GM10266 (cell line): Measurements from ENCODE around the gene LRCH2.

Experiments
- DNase-seq: peaks from one replicate; pipeline ENCODE4 v3.0.0; 2012; ENCODE audit errors: extremely low spot score
- TF ChIP-seq, protein P1 (sequence below): IDR thresholded peaks from 2 replicates; pipeline ENCODE4 v1.5.1; 2012; ENCODE audit warnings: mild to moderate bottlenecking, low read depth; ENCODE audit not compliant: control insufficient read depth, insufficient read depth; ENCODE audit errors: missing control alignments

LRCH2 gene

DNA sequence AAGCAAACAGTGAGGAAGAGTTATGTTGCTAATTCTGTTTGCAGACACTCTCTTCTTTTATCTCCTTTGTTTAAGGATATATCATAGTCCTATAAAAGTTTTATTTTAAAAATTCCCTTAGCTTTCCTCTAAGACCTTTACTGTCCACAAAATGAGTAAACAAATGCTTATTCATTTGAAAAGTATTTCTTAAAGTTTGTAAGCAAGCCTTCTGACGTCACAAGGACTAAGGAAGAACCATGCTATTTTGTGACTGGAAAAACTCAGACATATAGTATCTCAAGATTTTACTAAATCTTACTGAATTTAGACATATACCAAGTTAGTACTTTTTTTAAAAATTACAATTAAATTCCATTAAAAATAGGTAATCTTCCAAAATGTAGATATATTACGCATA is 49.9 kb downstream of the LRCH2 start:
- TF ChIP-seq, protein P1, sequence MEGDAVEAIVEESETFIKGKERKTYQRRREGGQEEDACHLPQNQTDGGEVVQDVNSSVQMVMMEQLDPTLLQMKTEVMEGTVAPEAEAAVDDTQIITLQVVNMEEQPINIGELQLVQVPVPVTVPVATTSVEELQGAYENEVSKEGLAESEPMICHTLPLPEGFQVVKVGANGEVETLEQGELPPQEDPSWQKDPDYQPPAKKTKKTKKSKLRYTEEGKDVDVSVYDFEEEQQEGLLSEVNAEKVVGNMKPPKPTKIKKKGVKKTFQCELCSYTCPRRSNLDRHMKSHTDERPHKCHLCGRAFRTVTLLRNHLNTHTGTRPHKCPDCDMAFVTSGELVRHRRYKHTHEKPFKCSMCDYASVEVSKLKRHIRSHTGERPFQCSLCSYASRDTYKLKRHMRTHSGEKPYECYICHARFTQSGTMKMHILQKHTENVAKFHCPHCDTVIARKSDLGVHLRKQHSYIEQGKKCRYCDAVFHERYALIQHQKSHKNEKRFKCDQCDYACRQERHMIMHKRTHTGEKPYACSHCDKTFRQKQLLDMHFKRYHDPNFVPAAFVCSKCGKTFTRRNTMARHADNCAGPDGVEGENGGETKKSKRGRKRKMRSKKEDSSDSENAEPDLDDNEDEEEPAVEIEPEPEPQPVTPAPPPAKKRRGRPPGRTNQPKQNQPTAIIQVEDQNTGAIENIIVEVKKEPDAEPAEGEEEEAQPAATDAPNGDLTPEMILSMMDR = no peak
- no peak for DNase-seq

DNA sequence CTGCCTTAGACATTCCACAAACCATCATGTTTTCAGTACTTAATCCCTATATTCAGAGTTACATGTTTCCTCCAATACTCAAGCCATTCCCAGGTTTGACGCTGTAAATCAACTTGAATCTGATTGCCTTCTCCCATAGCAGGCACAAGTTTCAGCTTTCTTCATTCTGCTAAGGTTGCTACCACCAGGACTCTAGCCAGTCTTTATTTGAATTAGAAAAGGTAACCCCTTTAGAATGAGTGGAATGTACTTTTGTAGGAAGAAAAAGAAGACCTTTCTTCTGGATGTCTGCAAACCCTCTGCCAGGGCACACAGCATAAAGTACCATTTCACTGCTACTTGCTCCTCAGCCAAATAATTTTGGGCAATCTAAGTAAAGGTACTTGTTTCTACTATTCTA is 55.4 kb downstream of the LRCH2 start:
- DNase-seq = no peak
- TF ChIP-seq, protein P1 = no peak

DNA sequence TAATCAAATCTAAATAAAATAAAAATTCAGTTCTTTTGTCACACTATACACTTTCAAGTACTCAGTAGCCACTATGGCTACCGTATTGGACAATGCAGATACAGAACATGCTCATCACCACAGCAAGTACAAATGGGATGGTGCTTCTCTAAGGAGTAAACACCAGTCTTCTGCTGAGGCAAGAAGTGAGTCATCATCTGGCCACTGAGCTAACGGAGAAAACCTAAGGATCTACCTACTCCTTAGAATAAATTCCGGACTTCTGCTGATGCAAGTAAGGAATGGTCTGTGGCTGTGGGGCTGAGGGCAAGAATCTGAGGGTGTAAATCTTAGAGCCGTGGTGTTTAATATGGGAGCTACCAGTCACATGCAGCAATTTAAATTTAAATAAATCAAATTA is 56.0 kb downstream of the LRCH2 start:
- TF ChIP-seq, protein P1 = no peak
- no peak for DNase-seq

DNA sequence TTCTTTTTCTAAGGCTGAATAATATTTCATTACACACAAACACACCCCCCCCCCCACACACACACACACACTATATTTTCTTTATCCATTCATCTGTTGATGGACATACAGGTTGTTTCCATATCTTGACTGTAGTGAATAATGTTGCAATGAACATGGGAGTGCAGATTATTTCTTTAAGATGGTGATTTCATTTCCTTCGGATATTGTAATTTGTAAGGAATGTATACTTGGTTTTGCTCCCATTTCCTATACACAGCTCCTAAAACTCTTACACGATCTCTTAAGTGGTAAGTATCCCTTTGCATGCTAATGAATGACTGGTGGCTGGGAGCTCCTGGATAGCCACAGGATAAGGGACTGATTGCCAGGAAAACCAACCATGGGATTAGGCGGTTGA is 59.3 kb downstream of the LRCH2 start:
- no peak for DNase-seq
- TF ChIP-seq, protein P1 = no peak

DNA sequence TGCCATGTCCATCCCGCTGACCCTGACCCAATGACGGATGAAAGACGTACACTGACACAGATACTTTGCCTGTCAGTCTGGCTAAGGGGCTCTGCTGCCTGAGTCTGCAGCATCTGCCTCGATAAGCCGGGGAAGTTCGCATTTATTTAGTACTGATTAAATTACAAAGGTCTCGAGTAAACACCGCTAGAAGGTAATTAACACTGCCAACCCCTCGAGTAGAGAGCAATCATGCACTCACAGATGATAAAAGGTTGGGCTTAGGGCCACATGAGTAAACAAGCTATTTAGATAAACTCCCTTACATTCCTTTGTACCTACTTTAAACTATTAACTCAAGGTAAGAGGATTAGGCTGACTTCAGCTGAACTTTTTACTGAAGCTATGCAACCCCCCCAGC is 60.7 kb downstream of the LRCH2 start:
- TF ChIP-seq, protein P1 = no peak
- no peak for DNase-seq

DNA sequence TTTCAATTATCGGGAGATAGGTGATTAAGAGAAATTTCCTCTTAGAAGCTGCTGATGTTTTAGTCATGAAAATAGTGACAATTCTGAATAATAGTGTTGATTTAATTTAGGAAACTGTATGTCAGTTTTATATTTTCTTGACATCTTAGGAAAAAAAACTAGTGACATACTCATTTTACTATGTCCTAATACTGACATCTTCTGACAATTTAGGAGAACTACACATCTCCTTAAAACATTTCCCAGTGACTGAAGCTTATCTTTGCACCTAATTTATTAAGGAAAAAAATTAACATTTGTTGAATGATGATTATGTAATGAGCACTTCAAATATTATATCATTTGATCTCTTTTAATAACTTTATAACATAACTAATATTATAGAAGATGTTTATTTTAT is 86.7 kb downstream of the LRCH2 start:
- no peak for DNase-seq
- TF ChIP-seq, protein P1 = no peak

DNA sequence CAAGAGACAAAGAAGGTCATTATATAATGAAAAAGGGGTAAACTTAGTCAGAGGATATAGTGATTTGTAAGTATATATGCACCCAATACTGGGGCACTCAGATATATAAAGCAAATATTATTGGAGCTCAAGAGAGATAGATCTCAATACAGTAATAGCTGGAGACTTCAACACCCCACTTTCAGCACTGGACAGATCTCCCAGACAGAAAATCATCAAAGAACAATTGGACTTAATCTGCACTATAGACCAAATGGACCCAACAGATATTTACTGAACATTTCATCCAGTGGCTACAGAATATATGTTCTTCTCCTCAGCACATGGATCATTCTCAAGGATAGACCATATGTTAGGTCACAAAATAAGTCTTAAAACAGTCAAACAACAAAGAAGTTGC is 91.8 kb downstream of the LRCH2 start:
- DNase-seq = no peak
- TF ChIP-seq, protein P1 = no peak
